ENCODE results near the gene URB2. TPM values are rescaled to one million over a fixed set of nuclear protein-coding genes. Genes with fewer than 3 reads are reported as not detected.

The URB2 gene
- total RNA-seq, 1 experiment from 2014 or later = 24.6 TPM

GRCh38 chr1:229664133-229664689, 38.2 kb downstream of the URB2 start:
- peaks cover 8% of the 10 kb centered on the region for H3K4me1 Mint-ChIP-seq
- ChIA-PET CTCF (interaction anchor here (0.7 kb wide), 1 partner anchor 238 kb away, joined by 3 read pairs; no protein-coding TSS in a partner anchor), POLR2A (no interaction called here)
- H3K36me3 Mint-ChIP-seq = peaks cover 22% of the 10 kb centered on the region
- no peak overlapping the region for H3K27ac Mint-ChIP-seq
- TF ChIP-seq GABPB1 (CRISPR knock-in tag; IDR thresholded peaks at IDR 0.05) = no peak
- no peak for TF ChIP-seq MAX (CRISPR knock-in tag; IDR thresholded peaks at IDR 0.05)
- no peak for TF ChIP-seq ELF4 (CRISPR knock-in tag; IDR thresholded peaks at IDR 0.05; ENCODE audit: low read depth)
- TF ChIP-seq, protein P1, sequence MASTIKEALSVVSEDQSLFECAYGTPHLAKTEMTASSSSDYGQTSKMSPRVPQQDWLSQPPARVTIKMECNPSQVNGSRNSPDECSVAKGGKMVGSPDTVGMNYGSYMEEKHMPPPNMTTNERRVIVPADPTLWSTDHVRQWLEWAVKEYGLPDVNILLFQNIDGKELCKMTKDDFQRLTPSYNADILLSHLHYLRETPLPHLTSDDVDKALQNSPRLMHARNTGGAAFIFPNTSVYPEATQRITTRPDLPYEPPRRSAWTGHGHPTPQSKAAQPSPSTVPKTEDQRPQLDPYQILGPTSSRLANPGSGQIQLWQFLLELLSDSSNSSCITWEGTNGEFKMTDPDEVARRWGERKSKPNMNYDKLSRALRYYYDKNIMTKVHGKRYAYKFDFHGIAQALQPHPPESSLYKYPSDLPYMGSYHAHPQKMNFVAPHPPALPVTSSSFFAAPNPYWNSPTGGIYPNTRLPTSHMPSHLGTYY (CRISPR knock-in tag; IDR thresholded peaks at IDR 0.05) = no peak
- TF ChIP-seq HMGXB4 (CRISPR knock-in tag; IDR thresholded peaks at IDR 0.05) = no peak
- TF ChIP-seq JUN (CRISPR knock-in tag; IDR thresholded peaks at IDR 0.05) = no peak
- TF ChIP-seq, protein P2, sequence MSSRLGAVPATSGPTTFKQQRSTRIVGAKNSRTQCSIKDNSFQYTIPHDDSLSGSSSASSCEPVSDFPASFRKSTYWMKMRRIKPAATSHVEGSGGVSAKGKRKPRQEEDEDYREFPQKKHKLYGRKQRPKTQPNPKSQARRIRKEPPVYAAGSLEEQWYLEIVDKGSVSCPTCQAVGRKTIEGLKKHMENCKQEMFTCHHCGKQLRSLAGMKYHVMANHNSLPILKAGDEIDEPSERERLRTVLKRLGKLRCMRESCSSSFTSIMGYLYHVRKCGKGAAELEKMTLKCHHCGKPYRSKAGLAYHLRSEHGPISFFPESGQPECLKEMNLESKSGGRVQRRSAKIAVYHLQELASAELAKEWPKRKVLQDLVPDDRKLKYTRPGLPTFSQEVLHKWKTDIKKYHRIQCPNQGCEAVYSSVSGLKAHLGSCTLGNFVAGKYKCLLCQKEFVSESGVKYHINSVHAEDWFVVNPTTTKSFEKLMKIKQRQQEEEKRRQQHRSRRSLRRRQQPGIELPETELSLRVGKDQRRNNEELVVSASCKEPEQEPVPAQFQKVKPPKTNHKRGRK (CRISPR knock-in tag; IDR thresholded peaks at IDR 0.05; ENCODE audit: borderline replicate concordance) = no peak
- no peak for TF ChIP-seq ZNF121 (CRISPR knock-in tag; IDR thresholded peaks at IDR 0.05)
- no peak for TF ChIP-seq ETV6 (CRISPR knock-in tag; IDR thresholded peaks at IDR 0.05)
- TF ChIP-seq ATF1 (CRISPR knock-in tag; IDR thresholded peaks at IDR 0.05) = no peak
- TF ChIP-seq NFATC4 (CRISPR knock-in tag; IDR thresholded peaks at IDR 0.05) = no peak
- no peak for ATAC-seq
- no peak overlapping the region for H3K4me3 Mint-ChIP-seq
- no peaks in the 10 kb centered on the region for H3K9me3 Mint-ChIP-seq
- H3K27me3 Mint-ChIP-seq (ENCODE audit: low read depth) = no peaks in the 10 kb centered on the region
- DNase-seq (ENCODE audit: low spot score) = no peak

DNA sequence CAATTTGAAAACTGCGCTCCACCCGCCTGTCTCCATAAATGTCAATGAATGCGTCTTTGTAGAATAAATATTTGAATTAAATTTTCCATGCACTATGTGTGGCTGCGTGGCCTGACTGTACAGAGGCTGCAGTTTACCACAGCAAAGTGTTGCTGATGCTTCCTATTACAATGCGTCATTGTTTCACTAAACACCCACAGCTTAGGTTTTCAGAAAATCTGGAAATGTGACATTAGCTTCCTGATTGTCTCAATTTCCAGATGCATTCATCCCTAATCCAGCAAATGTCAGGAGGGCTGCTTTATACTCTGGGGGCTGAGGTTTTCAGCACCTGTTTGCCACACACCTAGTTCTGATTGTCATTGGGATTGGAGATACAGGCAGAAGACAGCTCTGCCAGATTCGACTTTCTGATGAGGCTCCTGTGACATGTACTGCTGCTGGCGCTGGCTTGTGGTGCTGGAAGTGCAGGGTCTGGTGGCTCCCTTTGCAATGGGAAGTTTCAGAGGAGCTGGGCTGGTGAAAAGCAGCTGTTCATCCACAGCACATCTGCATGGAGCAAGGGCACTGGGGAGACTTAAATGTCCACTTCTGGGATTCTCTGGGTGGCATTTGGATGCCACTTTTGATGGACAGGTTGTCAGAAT, 40.0 kb downstream of the URB2 start:
- ChIA-PET POLR2A (no interaction called here), CTCF (no interaction called here)
- H3K4me1 Mint-ChIP-seq = peaks cover 5% of the 10 kb centered on the region
- no peaks in the 10 kb centered on the region for H3K9me3 Mint-ChIP-seq
- H3K36me3 Mint-ChIP-seq = peaks cover 15% of the 10 kb centered on the region
- H3K27ac Mint-ChIP-seq = no peak overlapping the region; the same call in 1 of the 2 replicates
- no peaks in the 10 kb centered on the region for H3K27me3 Mint-ChIP-seq (ENCODE audit: low read depth)
- ATAC-seq = no peak
- TF ChIP-seq GTF2I (CRISPR knock-in tag; conservative IDR thresholded peaks at IDR 0.05) (no peak), ZNF232 (CRISPR knock-in tag; IDR thresholded peaks at IDR 0.05) (no peak), HMGXB4 (CRISPR knock-in tag; IDR thresholded peaks at IDR 0.05) (no peak), E2F5 (CRISPR knock-in tag; IDR thresholded peaks at IDR 0.05) (no peak), USF2 (CRISPR knock-in tag; IDR thresholded peaks at IDR 0.05) (no peak), IRF2 (CRISPR knock-in tag; IDR thresholded peaks at IDR 0.05; ENCODE audit: borderline replicate concordance, low read depth) (no peak), ELF4 (CRISPR knock-in tag; IDR thresholded peaks at IDR 0.05; ENCODE audit: low read depth) (no peak)
- no peak for DNase-seq (ENCODE audit: low spot score)
- no peak overlapping the region for H3K4me3 Mint-ChIP-seq

Measured in WTC11 (cell line).